GOT3 (cell line): Measurements from ENCODE around the gene KBTBD12.
"Not testable (repeated sequence)": the region's sequence is repeated elsewhere in the genome, so short reads cannot be mapped to it uniquely, and the experiment has no call there.

Experiments used
- DNase-seq: peaks from one replicate; lab custom pipeline; 2025; ENCODE audit warnings: mixed read lengths; lab: John Stamatoyannopoulos, UW

KBTBD12 gene, protein sequence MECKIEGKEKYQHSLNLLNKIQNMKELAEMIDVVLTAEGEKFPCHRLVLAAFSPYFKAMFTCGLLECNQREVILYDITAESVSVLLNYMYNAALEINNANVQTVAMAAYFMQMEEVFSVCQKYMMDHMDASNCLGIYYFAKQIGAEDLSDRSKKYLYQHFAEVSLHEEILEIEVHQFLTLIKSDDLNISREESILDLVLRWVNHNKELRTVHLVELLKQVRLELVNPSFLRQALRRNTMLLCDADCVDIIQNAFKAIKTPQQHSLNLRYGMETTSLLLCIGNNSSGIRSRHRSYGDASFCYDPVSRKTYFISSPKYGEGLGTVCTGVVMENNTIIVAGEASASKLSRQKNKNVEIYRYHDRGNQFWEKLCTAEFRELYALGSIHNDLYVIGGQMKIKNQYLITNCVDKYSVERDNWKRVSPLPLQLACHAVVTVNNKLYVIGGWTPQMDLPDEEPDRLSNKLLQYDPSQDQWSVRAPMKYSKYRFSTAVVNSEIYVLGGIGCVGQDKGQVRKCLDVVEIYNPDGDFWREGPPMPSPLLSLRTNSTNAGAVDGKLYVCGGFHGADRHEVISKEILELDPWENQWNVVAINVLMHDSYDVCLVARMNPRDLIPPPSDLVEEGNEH

GRCh38 chr3:127915115-127915936, at the start of gene KBTBD12:
Gene KBTBD12 (plus strand): TSS chr3:127915232. CDS start chr3:127923062, 7,830 bp downstream.
- no peak for DNase-seq

DNA sequence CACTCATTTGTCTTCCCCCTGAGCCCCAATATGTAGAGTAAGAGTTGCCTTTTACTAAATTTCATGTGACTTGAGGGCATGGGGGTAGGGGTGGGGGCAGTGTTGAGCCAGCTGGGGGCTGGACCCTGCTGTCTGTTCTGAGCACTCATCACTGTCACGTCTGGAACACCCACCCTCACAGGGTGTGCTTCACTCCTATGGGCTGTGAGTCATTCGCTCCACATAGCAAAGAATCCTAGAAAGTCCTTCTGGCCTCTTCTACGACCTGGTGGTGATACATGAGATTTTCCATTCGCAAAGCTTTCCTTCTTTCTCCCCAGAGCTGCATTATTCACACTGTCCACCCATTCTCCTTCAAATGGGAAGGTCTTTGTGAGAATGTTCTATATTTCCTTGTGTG, 49.1 kb upstream of the KBTBD12 start:
- no peak for DNase-seq

- no peak for DNase-seq
These were observed 47.6 kb upstream of the KBTBD12 start for GRCh38 chr3:127867412-127867811.

DNA sequence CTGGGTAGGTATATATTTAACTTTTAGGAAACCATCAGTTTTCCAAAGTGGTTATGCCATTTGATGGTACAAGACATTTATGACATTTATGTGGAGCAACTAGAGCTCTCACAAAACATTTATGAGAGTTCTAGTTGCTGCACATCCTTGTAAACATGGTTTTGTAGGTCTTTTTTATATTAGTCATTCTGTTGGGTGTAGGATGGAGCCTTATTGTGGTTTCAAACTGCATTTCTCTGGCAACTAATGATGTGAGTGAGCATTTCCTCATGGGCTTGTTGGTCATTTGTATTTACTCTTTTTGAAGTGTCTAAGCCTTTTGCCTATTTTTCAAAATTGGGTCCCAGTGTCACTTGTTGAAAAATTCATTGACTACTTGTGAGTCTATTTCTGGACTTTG, 47.0 kb upstream of the KBTBD12 start:
- DNase-seq = no peak

DNA sequence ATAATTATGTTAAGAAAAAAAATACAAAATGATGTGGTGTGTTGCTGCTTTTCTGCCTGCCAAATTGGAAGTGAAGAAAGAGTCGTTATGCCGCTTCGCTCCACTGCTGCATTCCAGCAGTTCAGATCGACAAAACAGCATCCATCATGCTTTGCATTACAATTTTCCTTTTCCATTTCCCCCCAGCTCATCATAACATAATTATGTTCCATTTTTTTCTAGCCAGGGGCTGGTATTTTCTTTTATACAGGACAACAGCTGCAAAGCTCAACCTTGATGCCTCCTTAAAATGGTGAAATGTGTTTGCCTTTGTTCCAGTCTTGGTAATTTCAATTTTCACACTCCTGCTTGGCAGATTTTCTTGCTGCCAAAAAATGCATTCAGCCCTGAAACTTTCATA, 44.9 kb upstream of the KBTBD12 start:
- no peak for DNase-seq

- DNase-seq = not testable (repeated sequence)
These were observed 40.9 kb upstream of the KBTBD12 start for GRCh38 chr3:127874097-127874496.

DNA sequence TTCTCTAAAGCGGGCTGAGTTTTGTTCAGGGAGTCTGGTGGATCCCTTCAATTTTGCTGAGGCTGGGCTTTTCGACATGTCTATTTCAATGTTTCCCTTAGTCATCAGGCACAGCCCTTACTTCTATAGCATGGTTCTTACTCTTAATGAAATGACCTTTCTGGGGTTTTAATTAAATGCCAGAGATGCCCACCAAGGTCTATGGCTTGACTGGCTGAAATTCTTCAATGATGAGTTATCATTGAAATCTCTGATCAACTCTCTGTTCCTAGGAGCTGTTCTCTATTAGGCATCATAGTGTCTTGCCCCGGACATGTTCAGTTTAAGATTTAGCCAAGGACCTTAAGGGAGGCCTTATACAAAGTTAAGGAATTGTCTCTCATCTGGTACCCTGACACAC, 33.4 kb upstream of the KBTBD12 start:
- no peak for DNase-seq

DNA sequence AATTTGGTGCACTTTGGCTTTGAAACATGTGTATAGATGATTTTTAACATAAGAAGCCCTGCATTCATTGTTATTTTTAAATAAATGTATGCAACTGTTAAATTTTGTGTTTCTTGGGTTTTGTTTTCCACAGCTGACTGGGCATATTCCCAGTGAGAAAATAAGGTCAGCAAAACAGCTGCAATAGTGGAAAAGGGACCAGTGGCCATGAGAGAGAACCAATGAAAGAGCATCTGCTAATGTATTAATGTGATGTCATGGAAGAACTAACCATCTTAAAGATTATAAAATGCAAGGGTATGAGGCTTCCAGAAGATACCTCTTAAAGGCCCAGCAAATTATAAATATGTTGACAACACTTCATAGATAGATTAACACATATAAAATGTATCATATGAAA, 31.0 kb upstream of the KBTBD12 start:
- no peak for DNase-seq

DNA sequence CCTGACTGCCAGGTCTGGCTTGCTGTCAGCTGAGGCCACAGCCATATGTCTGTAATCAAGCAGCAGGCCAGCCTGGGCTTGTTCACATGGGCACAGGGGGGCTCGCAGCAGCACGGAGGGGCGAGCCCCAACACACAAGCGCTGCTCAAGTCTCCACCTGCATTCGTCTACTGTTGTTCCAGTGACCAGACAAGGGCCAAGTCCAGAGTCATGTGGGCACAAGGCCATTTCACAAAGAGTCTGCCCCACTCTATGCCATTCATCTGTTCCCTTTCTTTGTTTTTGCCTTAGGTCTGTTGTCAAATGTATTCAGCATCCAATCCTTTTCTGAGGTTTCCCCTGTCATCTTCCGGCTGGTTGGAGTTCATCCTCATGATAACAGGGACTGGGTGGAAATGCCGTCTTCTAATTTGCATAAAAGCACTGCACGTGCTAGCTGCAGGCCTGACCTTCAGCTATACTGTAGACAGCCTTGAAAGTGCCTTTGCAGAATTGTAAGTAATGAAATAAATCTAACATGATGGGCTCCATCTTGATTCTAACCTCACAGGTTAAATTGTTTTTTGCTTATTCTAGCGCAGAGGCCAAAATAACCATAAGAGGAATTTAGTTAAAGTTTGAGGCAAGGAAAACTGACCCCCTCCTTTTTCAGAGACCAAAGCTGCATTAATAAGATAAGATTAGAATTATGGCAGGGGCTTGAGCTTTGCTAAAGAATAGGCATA, 28.6 kb upstream of the KBTBD12 start:
- no peak for DNase-seq

- no peak for DNase-seq
These were observed 28.1 kb upstream of the KBTBD12 start for GRCh38 chr3:127886956-127887231.

GRCh38 chr3:127887321-127887720, 27.7 kb upstream of the KBTBD12 start:
- no peak for DNase-seq

- no peak for DNase-seq
These were observed 26.9 kb upstream of the KBTBD12 start for GRCh38 chr3:127888156-127888555.

- DNase-seq = no peak
These were observed 26.4 kb upstream of the KBTBD12 start for GRCh38 chr3:127888564-127889107.

DNA sequence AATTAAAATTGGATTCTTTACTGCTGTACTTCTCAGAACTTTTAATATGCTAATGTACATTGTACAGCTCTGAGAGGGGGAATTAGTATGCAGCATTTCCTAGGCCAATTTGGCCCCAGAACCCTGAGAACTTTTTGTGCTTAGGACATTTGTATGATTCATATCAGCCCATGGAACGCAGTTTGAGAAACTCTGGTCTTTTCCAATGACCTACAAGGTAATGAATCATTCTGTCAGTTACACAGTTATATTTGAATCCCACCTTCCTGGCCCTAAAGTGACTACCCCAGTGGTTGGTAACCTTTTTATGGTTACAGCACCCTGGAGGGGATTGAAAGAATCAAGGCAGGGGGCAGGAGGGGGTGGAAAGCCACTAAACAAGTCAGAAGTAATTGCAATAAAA, 25.6 kb upstream of the KBTBD12 start:
- no peak for DNase-seq

GRCh38 chr3:127889976-127890650, 24.9 kb upstream of the KBTBD12 start:
- no peak for DNase-seq

DNA sequence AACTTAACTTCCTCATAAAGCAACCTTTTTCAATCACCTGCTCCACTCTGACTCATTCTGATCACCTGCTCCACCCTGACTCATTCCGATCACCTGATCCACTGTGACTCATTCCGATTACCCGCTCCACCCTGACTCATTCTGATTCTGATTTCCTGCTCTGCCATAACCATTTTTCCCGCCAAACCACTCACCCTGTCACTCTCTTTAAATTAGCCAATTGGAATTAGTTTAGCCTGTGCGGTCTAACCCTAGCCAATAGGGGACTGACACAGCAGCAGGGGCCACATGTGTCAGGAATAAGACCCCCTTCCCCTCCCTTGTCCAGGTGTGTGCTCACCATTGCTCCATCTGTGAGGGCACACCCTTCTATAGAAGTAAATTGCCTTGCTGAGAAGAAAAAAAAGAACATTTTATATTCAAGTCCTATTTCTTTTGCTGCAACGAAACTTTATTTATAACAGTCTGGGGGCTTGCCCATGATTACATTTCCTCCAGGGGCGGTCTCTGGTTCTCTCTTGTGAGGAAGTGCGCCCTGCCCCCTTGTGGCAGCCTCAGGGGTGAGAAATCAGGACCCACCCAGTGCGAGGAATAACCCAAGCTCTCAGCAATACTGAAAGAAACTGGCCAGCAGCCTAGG, 24.3 kb upstream of the KBTBD12 start:
- not testable (repeated sequence) for DNase-seq

DNA sequence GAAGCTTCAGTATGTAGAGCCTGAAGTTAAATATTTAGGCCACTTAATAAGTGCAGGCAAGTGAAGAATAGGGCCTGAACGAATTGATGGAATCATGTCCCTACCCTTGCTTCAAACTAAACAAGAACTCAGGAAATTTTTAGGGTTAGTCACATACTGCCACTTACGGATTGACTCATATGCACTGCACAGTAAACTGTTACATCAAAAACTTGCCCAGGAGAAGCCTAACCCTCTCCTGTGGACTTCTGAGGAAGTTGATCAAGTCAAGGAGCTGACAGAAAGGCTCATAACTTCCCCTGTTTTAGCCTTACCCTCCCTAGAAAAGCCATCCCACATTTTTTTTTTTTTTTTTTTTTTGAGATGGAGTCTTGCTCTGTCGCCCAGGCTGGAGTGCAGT, 20.6 kb upstream of the KBTBD12 start:
- no peak for DNase-seq

DNA sequence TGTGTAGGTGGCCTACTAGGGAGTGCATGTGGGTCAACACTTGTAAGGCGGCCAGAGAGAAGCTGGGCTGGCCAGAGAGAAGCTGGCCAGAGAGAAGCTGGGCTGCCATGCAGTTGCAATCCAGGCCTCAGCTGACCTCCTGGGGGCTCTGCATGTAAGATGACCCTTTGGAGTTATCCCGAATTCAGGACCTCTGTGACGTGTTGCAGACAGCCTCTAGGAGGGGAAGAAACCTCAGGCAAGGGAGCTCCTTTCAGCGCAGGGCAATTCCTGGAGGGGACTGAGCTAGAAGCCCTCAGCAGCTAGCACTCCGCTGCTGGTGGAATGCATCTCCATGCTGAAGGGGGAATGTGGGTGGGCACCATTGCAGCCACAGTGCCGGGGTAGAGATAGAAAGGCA, 15.8 kb upstream of the KBTBD12 start:
- DNase-seq = no peak

- no peak for DNase-seq
These were observed 15.3 kb upstream of the KBTBD12 start for GRCh38 chr3:127899766-127900165.

DNA sequence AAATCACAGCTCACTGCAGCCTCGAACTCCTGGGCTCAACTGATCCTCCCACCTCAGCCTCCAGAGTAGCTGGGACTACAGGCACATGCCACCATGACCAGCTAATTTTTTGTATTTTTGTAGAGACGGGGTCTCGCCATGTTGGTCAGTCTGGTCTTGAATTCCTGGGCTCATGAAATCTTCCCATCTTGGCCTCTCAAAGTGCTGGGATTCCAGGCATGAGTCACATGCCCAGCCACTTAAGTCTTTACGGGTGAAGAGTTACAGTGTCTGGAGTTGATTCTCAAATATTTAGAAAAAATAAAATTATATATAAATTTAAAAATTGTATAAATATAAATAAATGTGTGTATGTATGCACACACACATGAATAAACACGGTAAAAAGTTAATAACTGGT, 14.5 kb upstream of the KBTBD12 start:
- DNase-seq = no peak

DNA sequence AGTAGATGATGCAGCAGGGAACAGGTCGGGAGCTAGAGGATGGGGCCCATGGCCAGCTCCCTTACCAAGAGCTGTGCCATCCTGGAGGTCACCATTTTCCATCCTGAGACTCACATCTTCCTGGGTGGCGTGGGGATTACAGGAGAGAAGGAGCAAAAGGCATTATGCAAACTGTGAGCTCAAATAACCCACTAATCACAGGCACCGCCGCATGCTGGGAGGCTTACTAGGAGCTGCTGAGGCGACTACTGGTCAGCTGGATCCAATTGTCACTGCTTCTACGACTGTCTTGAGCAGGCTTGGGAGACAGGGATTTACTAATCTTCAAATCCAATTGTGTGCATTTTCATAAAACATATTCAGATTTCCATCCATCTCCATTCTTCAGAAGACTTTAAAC, 12.5 kb upstream of the KBTBD12 start:
- DNase-seq = no peak
